Nephron progenitor cell (in vitro differentiated cells): ENCODE measurements around the gene SKOR2.

Source experiments
- DNase-seq: peaks from one replicate; pipeline ENCODE4 v3.0.0; 2021
- H3K27ac Mint-ChIP-seq: 2 replicates; pipeline ENCODE4 v1.8.0; 2021; ENCODE audit warnings: mild to moderate bottlenecking, moderate library complexity, mixed read lengths
- H3K27me3 Mint-ChIP-seq: 2 replicates; pipeline ENCODE4 v1.8.0; 2021; ENCODE audit warnings: mild to moderate bottlenecking, low read depth, mixed read lengths; ENCODE audit not compliant: poor library complexity
- H3K36me3 Mint-ChIP-seq: 2 replicates; pipeline ENCODE4 v1.8.0; 2021; ENCODE audit warnings: low read depth, mixed read lengths
- H3K4me1 Mint-ChIP-seq: 2 replicates; pipeline ENCODE4 v1.8.0; 2021; ENCODE audit warnings: mixed read lengths
- H3K4me3 Mint-ChIP-seq: 2 replicates; pipeline ENCODE4 v1.8.0; 2021; ENCODE audit warnings: mild to moderate bottlenecking, moderate library complexity, mixed read lengths
- H3K9me3 Mint-ChIP-seq: 2 replicates; pipeline ENCODE4 v1.8.0; 2021; ENCODE audit warnings: mild to moderate bottlenecking, moderate library complexity, mixed read lengths
- CTCF ChIP-seq: fragments of 200-600 bp; sonication (generic); IDR thresholded peaks from 2 replicates; pipeline ENCODE4 v1.5.0; 2021; ENCODE audit warnings: antibody characterized with exemption

SKOR2 gene

GRCh38 chr18:47265197-47265596 is 13.7 kb upstream of the SKOR2 start:
- Mint-ChIP-seq H3K27me3 (peaks cover 94% of the 10 kb centered on the region), H3K9me3 (peaks cover 12% of the 10 kb centered on the region), H3K4me3 (no peak overlapping the region), H3K27ac (no peak overlapping the region), H3K36me3 (no peaks in the 10 kb centered on the region), H3K4me1 (peaks cover 8% of the 10 kb centered on the region)
- no peak for DNase-seq
- TF ChIP-seq CTCF = no peak

GRCh38 chr18:47264308-47264700 is 12.8 kb upstream of the SKOR2 start:
- Mint-ChIP-seq H3K36me3 (no peaks in the 10 kb centered on the region), H3K4me3 (peak overlapping the region; percentile 75), H3K9me3 (peaks cover 18% of the 10 kb centered on the region), H3K27ac (no peak overlapping the region), H3K4me1 (peaks cover 8% of the 10 kb centered on the region), H3K27me3 (peaks cover 97% of the 10 kb centered on the region)
- DNase-seq = no peak
- no peak for TF ChIP-seq CTCF

GRCh38 chr18:47263430-47264307 is 12.2 kb upstream of the SKOR2 start:
- Mint-ChIP-seq H3K36me3 (no peaks in the 10 kb centered on the region), H3K27ac (no peak overlapping the region), H3K27me3 (peaks cover 100% of the 10 kb centered on the region), H3K9me3 (peaks cover 18% of the 10 kb centered on the region), H3K4me3 (peak overlapping the region; percentile 75), H3K4me1 (peaks cover 8% of the 10 kb centered on the region)
- peak; percentile 54 for TF ChIP-seq CTCF
- peak; percentile 60 for DNase-seq

- Mint-ChIP-seq H3K36me3 (no peaks in the 10 kb centered on the region), H3K9me3 (peaks cover 18% of the 10 kb centered on the region), H3K4me1 (peaks cover 8% of the 10 kb centered on the region), H3K4me3 (peak overlapping the region; percentile 75), H3K27ac (no peak overlapping the region), H3K27me3 (peaks cover 100% of the 10 kb centered on the region)
- no peak for DNase-seq
- TF ChIP-seq CTCF = no peak
Observed at GRCh38 chr18:47263150-47263429, 11.6 kb upstream of the SKOR2 start.

- no peak for TF ChIP-seq CTCF
- Mint-ChIP-seq H3K9me3 (peaks cover 18% of the 10 kb centered on the region), H3K36me3 (no peaks in the 10 kb centered on the region), H3K27ac (no peak overlapping the region), H3K4me3 (peak overlapping the region; percentile 75), H3K4me1 (peaks cover 8% of the 10 kb centered on the region), H3K27me3 (peaks cover 100% of the 10 kb centered on the region)
- DNase-seq = no peak
Observed at GRCh38 chr18:47262301-47263149, 11.1 kb upstream of the SKOR2 start.
